Measurements from ENCODE around the gene SETD2.

The SETD2 gene

GRCh38 chr3:46976326-46977190 lies 187.4 kb downstream of the SETD2 start, which contains the start of gene CCDC12:
CCDC12 (minus strand) TSS chr3:46976745; CDS start chr3:46976732, 13 bp downstream.
- TF ChIP-seq TEAD4 (IDR thresholded peaks at IDR 0.05) (peak; percentile 89), FOXM1 (IDR thresholded peaks at IDR 0.05; ENCODE audit: borderline replicate concordance, low read depth) (no peak), YY1 (IDR thresholded peaks at IDR 0.05; ENCODE audit: low read depth) (peak; percentile 94), TAF1 (IDR thresholded peaks at IDR 0.05; ENCODE audit: low read depth) (peak; percentile 84), CREB1 (IDR thresholded peaks at IDR 0.05; ENCODE audit: low read depth) (no peak)
- TF ChIP-seq, protein P1, sequence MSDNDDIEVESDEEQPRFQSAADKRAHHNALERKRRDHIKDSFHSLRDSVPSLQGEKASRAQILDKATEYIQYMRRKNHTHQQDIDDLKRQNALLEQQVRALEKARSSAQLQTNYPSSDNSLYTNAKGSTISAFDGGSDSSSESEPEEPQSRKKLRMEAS (IDR thresholded peaks at IDR 0.05) = peak; percentile 52

- TF ChIP-seq TEAD4 (IDR thresholded peaks at IDR 0.05) (no peak), CEBPB (IDR thresholded peaks at IDR 0.05) (no peak), CREB1 (IDR thresholded peaks at IDR 0.05; ENCODE audit: low read depth) (no peak), NFIC (IDR thresholded peaks at IDR 0.05) (no peak), EGR1 (IDR thresholded peaks at IDR 0.05) (no peak), RAD21 (IDR thresholded peaks at IDR 0.05; ENCODE audit: low read depth) (no peak), TCF12 (IDR thresholded peaks at IDR 0.05; ENCODE audit: low read depth) (no peak)
These were observed 189.3 kb downstream of the SETD2 start for GRCh38 chr3:46974421-46975171.

GRCh38 chr3:46972396-46972795 lies 191.5 kb downstream of the SETD2 start:
- TF ChIP-seq FOXM1 (IDR thresholded peaks at IDR 0.05; ENCODE audit: borderline replicate concordance, low read depth) = no peak
- no peak for TF ChIP-seq EP300 (IDR thresholded peaks at IDR 0.05; ENCODE audit: borderline replicate concordance)
- no peak for TF ChIP-seq TAF1 (IDR thresholded peaks at IDR 0.05; ENCODE audit: low read depth)
- TF ChIP-seq, protein P2, sequence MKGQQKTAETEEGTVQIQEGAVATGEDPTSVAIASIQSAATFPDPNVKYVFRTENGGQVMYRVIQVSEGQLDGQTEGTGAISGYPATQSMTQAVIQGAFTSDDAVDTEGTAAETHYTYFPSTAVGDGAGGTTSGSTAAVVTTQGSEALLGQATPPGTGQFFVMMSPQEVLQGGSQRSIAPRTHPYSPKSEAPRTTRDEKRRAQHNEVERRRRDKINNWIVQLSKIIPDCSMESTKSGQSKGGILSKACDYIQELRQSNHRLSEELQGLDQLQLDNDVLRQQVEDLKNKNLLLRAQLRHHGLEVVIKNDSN (IDR thresholded peaks at IDR 0.05) = no peak
- TF ChIP-seq YY1 (IDR thresholded peaks at IDR 0.05; ENCODE audit: low read depth) = no peak
- TF ChIP-seq, protein P1 (IDR thresholded peaks at IDR 0.05) = no peak
- no peak for TF ChIP-seq ZBTB7A (IDR thresholded peaks at IDR 0.05; ENCODE audit: low read depth)

GRCh38 chr3:46971742-46972141 lies 192.2 kb downstream of the SETD2 start:
- no peak for TF ChIP-seq EGR1 (IDR thresholded peaks at IDR 0.05)
- no peak for TF ChIP-seq TAF1 (IDR thresholded peaks at IDR 0.05; ENCODE audit: low read depth)
- TF ChIP-seq, protein P2 (IDR thresholded peaks at IDR 0.05) = no peak

- TF ChIP-seq ZBTB7A (IDR thresholded peaks at IDR 0.05; ENCODE audit: low read depth) (no peak), RAD21 (IDR thresholded peaks at IDR 0.05; ENCODE audit: low read depth) (no peak), YY1 (IDR thresholded peaks at IDR 0.05; ENCODE audit: low read depth) (no peak), CREB1 (IDR thresholded peaks at IDR 0.05; ENCODE audit: low read depth) (no peak), NFIC (IDR thresholded peaks at IDR 0.05) (no peak), FOXM1 (IDR thresholded peaks at IDR 0.05; ENCODE audit: borderline replicate concordance, low read depth) (no peak), TAF1 (IDR thresholded peaks at IDR 0.05; ENCODE audit: low read depth) (no peak), EP300 (IDR thresholded peaks at IDR 0.05; ENCODE audit: borderline replicate concordance) (no peak), TEAD4 (IDR thresholded peaks at IDR 0.05) (no peak), CEBPB (IDR thresholded peaks at IDR 0.05) (no peak), TCF12 (IDR thresholded peaks at IDR 0.05; ENCODE audit: low read depth) (no peak), EGR1 (IDR thresholded peaks at IDR 0.05) (no peak)
- TF ChIP-seq, protein P2 (IDR thresholded peaks at IDR 0.05) = no peak
- TF ChIP-seq, protein P3, sequence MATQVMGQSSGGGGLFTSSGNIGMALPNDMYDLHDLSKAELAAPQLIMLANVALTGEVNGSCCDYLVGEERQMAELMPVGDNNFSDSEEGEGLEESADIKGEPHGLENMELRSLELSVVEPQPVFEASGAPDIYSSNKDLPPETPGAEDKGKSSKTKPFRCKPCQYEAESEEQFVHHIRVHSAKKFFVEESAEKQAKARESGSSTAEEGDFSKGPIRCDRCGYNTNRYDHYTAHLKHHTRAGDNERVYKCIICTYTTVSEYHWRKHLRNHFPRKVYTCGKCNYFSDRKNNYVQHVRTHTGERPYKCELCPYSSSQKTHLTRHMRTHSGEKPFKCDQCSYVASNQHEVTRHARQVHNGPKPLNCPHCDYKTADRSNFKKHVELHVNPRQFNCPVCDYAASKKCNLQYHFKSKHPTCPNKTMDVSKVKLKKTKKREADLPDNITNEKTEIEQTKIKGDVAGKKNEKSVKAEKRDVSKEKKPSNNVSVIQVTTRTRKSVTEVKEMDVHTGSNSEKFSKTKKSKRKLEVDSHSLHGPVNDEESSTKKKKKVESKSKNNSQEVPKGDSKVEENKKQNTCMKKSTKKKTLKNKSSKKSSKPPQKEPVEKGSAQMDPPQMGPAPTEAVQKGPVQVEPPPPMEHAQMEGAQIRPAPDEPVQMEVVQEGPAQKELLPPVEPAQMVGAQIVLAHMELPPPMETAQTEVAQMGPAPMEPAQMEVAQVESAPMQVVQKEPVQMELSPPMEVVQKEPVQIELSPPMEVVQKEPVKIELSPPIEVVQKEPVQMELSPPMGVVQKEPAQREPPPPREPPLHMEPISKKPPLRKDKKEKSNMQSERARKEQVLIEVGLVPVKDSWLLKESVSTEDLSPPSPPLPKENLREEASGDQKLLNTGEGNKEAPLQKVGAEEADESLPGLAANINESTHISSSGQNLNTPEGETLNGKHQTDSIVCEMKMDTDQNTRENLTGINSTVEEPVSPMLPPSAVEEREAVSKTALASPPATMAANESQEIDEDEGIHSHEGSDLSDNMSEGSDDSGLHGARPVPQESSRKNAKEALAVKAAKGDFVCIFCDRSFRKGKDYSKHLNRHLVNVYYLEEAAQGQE (IDR thresholded peaks at IDR 0.05; ENCODE audit: low read depth) = no peak
- TF ChIP-seq, protein P1 (IDR thresholded peaks at IDR 0.05) = no peak
These were observed 192.8 kb downstream of the SETD2 start for GRCh38 chr3:46971151-46971550.

DNA sequence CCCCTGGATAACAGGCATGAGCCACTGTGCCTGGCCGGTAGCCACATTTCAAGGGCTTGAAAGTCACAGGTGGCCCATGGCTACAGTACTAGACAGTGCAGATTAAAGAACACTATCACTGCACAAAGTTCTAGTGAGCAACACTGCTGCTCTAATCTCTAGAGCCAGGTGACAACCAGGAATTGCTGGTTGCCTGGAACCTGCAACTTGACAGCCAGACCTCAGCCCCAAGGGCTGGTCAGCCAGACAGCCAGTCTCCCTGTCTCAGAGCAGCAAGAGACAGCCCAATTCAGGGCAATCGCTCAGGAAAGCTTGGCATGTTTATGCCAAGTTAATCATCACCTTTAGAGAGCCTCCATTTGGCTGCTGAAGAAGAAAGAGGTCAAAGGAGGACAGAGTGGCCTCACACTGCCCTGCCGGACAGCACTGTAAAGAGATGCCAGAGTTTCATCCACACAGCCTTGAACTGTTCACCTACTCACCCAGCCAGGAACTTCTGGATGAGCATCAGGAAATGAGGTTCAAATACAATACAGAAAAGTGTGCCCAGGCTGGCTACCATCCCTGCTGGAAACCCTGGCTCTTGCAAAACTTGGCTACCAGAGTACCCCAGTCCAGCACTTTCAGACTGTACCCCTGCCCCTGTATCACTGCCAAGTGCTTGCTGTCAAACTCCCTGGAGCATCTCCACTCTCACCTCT lies 193.4 kb downstream of the SETD2 start:
- TF ChIP-seq RAD21 (IDR thresholded peaks at IDR 0.05; ENCODE audit: low read depth) (no peak), NFIC (IDR thresholded peaks at IDR 0.05) (no peak), EP300 (IDR thresholded peaks at IDR 0.05; ENCODE audit: borderline replicate concordance) (no peak), CREB1 (IDR thresholded peaks at IDR 0.05; ENCODE audit: low read depth) (no peak), CEBPB (IDR thresholded peaks at IDR 0.05) (no peak), ZBTB7A (IDR thresholded peaks at IDR 0.05; ENCODE audit: low read depth) (no peak)
